GM13976 (cell line): ENCODE results near the gene IL24.

Source experiments
- DNase-seq: peaks from one replicate; pipeline ENCODE4 v3.0.0; 2012; ENCODE audit warnings: low spot score
- in situ Hi-C: fragments of 300-500 bp; cut with MboI; formaldehyde crosslinking; loops from one replicate; pipeline ENCODE4 v1.12.0; 2022; ENCODE audit warnings: low sequenced_read_pairs, mixed read lengths, inconsistent platforms; ENCODE audit not compliant: unreplicated experiment
- TF ChIP-seq, protein P1 (sequence below): IDR thresholded peaks from 2 replicates; pipeline ENCODE4 v1.5.1; 2012; ENCODE audit warnings: borderline replicate concordance, mild to moderate bottlenecking; ENCODE audit not compliant: insufficient read depth; ENCODE audit errors: extremely low read depth, missing control alignments, control extremely low read depth

IL24 gene

GRCh38 chr1:206907304-206907991 is 10.2 kb downstream of the IL24 start:
- TF ChIP-seq, protein P1, sequence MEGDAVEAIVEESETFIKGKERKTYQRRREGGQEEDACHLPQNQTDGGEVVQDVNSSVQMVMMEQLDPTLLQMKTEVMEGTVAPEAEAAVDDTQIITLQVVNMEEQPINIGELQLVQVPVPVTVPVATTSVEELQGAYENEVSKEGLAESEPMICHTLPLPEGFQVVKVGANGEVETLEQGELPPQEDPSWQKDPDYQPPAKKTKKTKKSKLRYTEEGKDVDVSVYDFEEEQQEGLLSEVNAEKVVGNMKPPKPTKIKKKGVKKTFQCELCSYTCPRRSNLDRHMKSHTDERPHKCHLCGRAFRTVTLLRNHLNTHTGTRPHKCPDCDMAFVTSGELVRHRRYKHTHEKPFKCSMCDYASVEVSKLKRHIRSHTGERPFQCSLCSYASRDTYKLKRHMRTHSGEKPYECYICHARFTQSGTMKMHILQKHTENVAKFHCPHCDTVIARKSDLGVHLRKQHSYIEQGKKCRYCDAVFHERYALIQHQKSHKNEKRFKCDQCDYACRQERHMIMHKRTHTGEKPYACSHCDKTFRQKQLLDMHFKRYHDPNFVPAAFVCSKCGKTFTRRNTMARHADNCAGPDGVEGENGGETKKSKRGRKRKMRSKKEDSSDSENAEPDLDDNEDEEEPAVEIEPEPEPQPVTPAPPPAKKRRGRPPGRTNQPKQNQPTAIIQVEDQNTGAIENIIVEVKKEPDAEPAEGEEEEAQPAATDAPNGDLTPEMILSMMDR, result no peak
- no peak for DNase-seq
- in situ Hi-C loops, result no loop called here

- TF ChIP-seq, protein P1, result no peak
- no peak for DNase-seq
- in situ Hi-C loops, result no loop called here
These were observed 10.8 kb downstream of the IL24 start for GRCh38 chr1:206908038-206908437.

DNA sequence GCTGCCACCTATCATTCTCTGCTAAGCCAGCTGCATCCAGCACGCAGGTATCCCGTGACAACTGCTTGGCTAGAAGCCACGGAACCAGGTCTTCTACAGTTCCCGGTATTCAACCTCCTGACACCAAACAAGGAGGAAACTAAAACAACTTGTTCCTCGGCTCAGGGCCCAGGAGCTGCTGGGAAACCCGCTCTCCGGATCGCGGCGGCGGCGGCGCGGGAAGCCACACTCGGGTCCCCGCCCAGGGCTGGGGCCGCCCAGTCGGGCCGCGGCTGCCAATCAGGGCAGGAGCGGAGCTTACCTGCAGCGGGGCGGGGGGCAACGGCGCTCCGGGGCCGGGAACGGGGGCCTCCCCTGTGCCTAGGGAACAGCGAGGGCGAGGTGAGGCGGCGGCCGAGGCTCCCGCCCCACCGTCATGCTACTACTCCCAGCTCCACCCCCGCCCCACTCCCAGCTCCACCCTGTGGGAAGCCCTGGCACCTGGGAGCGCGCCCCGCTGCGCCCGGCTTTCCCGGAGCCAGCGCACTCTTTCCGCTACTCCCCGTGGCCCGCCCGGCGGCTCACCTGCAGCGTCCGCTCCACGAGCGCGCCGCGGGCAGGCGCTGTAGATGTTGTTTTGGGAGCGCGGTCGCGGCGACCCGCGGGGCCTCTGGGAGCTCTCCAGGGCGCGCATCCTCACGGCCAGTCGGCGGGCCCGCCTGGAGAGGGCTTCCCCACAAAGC is 12.1 kb downstream of the IL24 start:
- no peak for DNase-seq
- in situ Hi-C loops, result no loop called here
- TF ChIP-seq, protein P1, result no peak

GRCh38 chr1:206909883-206910318 is 12.7 kb downstream of the IL24 start:
- in situ Hi-C loops, result loop anchor here (5.0 kb wide), 1 partner anchor 173 kb away; no protein-coding TSS in a partner anchor
- TF ChIP-seq, protein P1, result no peak
- no peak for DNase-seq

- TF ChIP-seq, protein P1, result peak; percentile 33
- DNase-seq, result peak; percentile 62
- in situ Hi-C loops, result loop anchor here (5.0 kb wide), 1 partner anchor 174 kb away; no protein-coding TSS in a partner anchor
These were observed 13.9 kb downstream of the IL24 start for GRCh38 chr1:206911064-206911663.

GRCh38 chr1:206912445-206913095 is 15.3 kb downstream of the IL24 start:
- DNase-seq, result peak; percentile 74
- in situ Hi-C loops, result loop anchor here (5.0 kb wide), 1 partner anchor 175 kb away; no protein-coding TSS in a partner anchor
- TF ChIP-seq, protein P1, result peak; percentile 71
